ENCODE data around the gene ZNF33A. TPM values are rescaled to one million over a fixed set of nuclear protein-coding genes. Genes with fewer than 3 reads are reported as not detected.
"Not testable (repeated sequence)": the region's sequence is repeated elsewhere in the genome, so short reads cannot be mapped to it uniquely, and the experiment has no call there.

Gene ZNF33A
- total RNA-seq, 1 donor from 2014 or later: 21.3 TPM

- no peak for TF ChIP-seq CTCF (IDR thresholded peaks at IDR 0.05; ENCODE audit: insufficient read depth, low read length, severe bottlenecking)
- DNase-seq (ENCODE audit: low read depth) (peak; percentile 78), FAIRE-seq (no peak)
- H3K36me3 ChIP-seq (ENCODE audit: control insufficient read depth, insufficient read depth, low read length): no peaks in the 10 kb centered on the region
- no peak overlapping the region for H3K4me3 ChIP-seq (ENCODE audit: low read depth, low read length)
- no peaks in the 10 kb centered on the region for H3K27me3 ChIP-seq (ENCODE audit: control insufficient read depth, insufficient read depth, low read length)
Measured at GRCh38 chr10:38007551-38007950, 2.9 kb upstream of the ZNF33A start.

GRCh38 chr10:38007991-38008390, 2.5 kb upstream of the ZNF33A start:
- no peak for TF ChIP-seq CTCF (IDR thresholded peaks at IDR 0.05; ENCODE audit: insufficient read depth, low read length, severe bottlenecking)
- Histone ChIP-seq H3K4me3 (ENCODE audit: low read depth, low read length) (no peak overlapping the region), H3K27me3 (ENCODE audit: control insufficient read depth, insufficient read depth, low read length) (no peaks in the 10 kb centered on the region), H3K36me3 (ENCODE audit: control insufficient read depth, insufficient read depth, low read length) (no peaks in the 10 kb centered on the region)
- DNase-seq (ENCODE audit: low read depth) (peak; percentile 92), FAIRE-seq (no peak)

- DNase-seq (ENCODE audit: low read depth) (no peak), FAIRE-seq (no peak)
- Histone ChIP-seq H3K36me3 (ENCODE audit: control insufficient read depth, insufficient read depth, low read length) (peaks cover 4% of the 10 kb centered on the region), H3K27me3 (ENCODE audit: control insufficient read depth, insufficient read depth, low read length) (no peaks in the 10 kb centered on the region), H3K4me3 (ENCODE audit: low read depth, low read length) (no peak overlapping the region)
- TF ChIP-seq CTCF (IDR thresholded peaks at IDR 0.05; ENCODE audit: insufficient read depth, low read length, severe bottlenecking): no peak
Measured at GRCh38 chr10:38016354-38016753, 5.9 kb downstream of the ZNF33A start.

GRCh38 chr10:38019124-38019523, 8.6 kb downstream of the ZNF33A start:
- H3K27me3 ChIP-seq (ENCODE audit: control insufficient read depth, insufficient read depth, low read length); H3K4me3 ChIP-seq (ENCODE audit: low read depth, low read length); H3K36me3 ChIP-seq (ENCODE audit: control insufficient read depth, insufficient read depth, low read length); FAIRE-seq; DNase-seq (ENCODE audit: low read depth): not testable (repeated sequence)

GRCh38 chr10:38025283-38025682, 14.8 kb downstream of the ZNF33A start:
- no peaks in the 10 kb centered on the region for H3K27me3 ChIP-seq (ENCODE audit: control insufficient read depth, insufficient read depth, low read length)
- peak; percentile 86 for FAIRE-seq
- H3K36me3 ChIP-seq (ENCODE audit: control insufficient read depth, insufficient read depth, low read length): peaks cover 10% of the 10 kb centered on the region
- TF ChIP-seq CTCF (IDR thresholded peaks at IDR 0.05; ENCODE audit: insufficient read depth, low read length, severe bottlenecking): no peak
- no peak overlapping the region for H3K4me3 ChIP-seq (ENCODE audit: low read depth, low read length)
- DNase-seq (ENCODE audit: low read depth): no peak

- no peak for FAIRE-seq
- Histone ChIP-seq H3K36me3 (ENCODE audit: control insufficient read depth, insufficient read depth, low read length) (peaks cover 10% of the 10 kb centered on the region), H3K4me3 (ENCODE audit: low read depth, low read length) (no peak overlapping the region)
Measured at GRCh38 chr10:38027986-38028385, 17.5 kb downstream of the ZNF33A start.

More at GRCh38 chr10:38027986-38028385, 17.5 kb downstream of the ZNF33A start:
- peak; percentile 44 for DNase-seq (ENCODE audit: low read depth)
- no peaks in the 10 kb centered on the region for H3K27me3 ChIP-seq (ENCODE audit: control insufficient read depth, insufficient read depth, low read length)
- TF ChIP-seq CTCF (IDR thresholded peaks at IDR 0.05; ENCODE audit: insufficient read depth, low read length, severe bottlenecking): no peak

All from bronchial epithelial cell (primary cell).